HUES64 (cell line): ENCODE data around the gene VDAC2.

Source experiments
- H3K27ac ChIP-seq: 2 replicates; pipeline ENCODE4 v1.7.0; 2013; ENCODE audit warnings: low read depth, low read length, inconsistent platforms
- H3K27me3 ChIP-seq: 2 replicates; pipeline ENCODE4 v1.6.1; 2013; ENCODE audit warnings: mild to moderate bottlenecking, low read length; ENCODE audit not compliant: insufficient read depth
- H3K36me3 ChIP-seq: 2 replicates; pipeline ENCODE4 v1.6.1; 2013; ENCODE audit warnings: mild to moderate bottlenecking, low read length; ENCODE audit not compliant: insufficient read depth
- H3K4me1 ChIP-seq: 2 replicates; pipeline ENCODE4 v1.6.1; 2013; ENCODE audit warnings: mild to moderate bottlenecking, low read length, moderate library complexity; ENCODE audit not compliant: insufficient read depth
- H3K4me3 ChIP-seq: 2 replicates; pipeline ENCODE4 v1.5.1; 2013; ENCODE audit warnings: mild to moderate bottlenecking, low read length, moderate library complexity
- H3K9ac ChIP-seq: 2 replicates; pipeline ENCODE4 v1.6.1; 2013; ENCODE audit warnings: mild to moderate bottlenecking, low read depth, low read length
- H3K9me3 ChIP-seq: 2 replicates; pipeline ENCODE4 v1.6.1; 2013; ENCODE audit warnings: low read depth, low read length; ENCODE audit not compliant: insufficient read depth
- WGBS: fragments of 150-250, 120-280 bp; methylation state at CpG from one replicate; pipeline ENCODE4 v1.1.7; 2013; ENCODE audit warnings: missing lambda C conversion rate; 5-methylcytosine and 5-hydroxymethylcytosine counted together

VDAC2 gene

DNA sequence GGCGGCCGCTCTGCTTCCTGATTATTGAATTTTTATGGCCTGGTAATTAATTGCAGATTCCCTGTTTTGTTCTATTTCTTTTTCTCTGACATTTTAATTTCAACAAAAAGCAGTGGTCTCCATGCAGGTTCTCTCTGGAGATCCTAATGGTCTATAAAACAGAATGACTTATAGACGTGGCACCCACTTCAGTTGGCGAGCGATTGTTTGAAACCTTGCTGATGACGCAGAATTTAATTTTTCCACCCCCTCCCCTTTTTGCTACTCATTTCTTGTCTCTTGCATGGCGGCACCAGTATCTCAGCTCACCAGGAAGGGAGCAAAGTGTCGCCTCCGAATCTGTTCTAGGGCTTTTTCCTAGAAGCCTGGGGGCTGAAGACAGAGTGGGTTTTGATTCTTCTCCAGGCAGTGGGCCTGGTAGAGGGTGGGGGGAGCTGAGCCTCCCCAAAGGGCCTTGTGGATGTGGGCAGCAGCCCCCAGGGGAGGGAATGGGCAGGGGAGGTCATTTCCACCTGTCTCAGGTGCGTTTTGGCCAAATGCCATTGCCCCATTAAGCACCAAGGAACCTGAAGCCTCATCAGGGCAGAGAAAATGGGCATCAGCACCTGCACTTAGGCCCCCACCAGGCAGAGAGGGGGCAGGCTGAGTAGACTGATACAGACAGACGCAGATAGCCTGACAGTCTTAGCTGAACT, 28.6 kb downstream of the VDAC2 start:
- H3K4me3 ChIP-seq: no peak overlapping the region
- H3K4me1 ChIP-seq: no peaks in the 10 kb centered on the region
- H3K9ac ChIP-seq: no peak overlapping the region
- no peaks in the 10 kb centered on the region for H3K36me3 ChIP-seq
- H3K27ac ChIP-seq: no peak overlapping the region
- no peaks in the 10 kb centered on the region for H3K9me3 ChIP-seq
- WGBS: 93% methylated on average over 11 of the region's 11 CpGs
- no peaks in the 10 kb centered on the region for H3K27me3 ChIP-seq

DNA sequence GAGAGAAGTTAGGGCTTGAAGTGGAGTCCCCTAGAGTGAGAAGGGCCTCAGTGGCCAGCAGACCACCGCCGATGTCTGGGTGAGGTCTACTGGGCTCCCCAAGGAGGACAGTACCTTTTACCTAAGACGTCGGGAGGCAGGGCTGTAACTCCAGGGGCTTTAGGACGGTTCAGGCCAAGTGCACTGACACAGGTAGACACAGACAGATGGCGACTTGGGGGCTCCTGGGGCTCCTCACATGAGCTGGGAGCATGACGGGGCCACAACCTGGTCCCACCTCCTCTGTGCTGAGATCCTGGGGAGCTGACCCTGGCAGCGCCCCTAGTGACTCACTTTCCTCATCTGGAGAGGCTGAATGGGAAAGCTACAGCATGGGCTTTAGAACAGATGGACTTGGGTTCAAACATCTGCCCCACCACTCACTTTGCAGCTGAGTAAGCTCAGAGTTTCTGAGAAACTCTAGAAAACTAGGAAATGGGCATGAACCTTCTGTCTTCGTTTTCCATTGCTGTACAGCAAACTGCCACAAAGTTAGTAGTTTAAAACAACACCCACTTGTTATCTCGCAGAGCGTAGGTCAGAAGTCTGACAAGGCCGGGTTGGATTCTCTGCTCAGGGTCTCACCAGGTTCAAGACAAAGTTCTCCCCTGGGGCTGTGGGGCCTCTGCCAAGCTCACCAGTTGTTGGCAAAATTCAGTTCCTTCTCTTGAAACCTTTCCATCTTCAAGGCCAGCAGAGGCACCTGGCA, 29.9 kb downstream of the VDAC2 start:
- Histone ChIP-seq H3K36me3 (no peaks in the 10 kb centered on the region), H3K9ac (no peak overlapping the region), H3K27ac (no peak overlapping the region), H3K4me3 (no peak overlapping the region), H3K27me3 (no peaks in the 10 kb centered on the region), H3K4me1 (no peaks in the 10 kb centered on the region), H3K9me3 (no peaks in the 10 kb centered on the region)
- WGBS: 94% methylated on average over 12 of the region's 12 CpGs

DNA sequence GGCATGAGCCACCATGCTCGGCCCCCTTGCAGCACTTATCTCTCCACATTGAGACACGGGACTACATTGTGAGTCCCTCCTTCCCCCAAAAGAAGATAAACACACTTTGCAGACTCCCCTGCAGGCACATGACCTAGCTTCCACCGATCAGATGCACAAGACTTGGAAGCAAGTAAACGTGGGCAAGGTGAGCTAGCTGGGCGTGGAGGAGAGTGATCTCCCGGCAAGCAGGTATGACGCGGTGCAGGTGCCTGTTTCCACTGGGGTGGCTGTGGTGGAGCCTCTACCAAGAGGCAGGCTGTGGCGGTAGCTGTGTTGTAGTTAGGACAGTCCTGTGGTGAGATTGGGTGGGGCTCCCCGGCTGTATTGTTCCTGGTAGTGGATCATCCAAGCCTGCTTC, 32.8 kb downstream of the VDAC2 start:
- no peak overlapping the region for H3K27ac ChIP-seq
- H3K4me3 ChIP-seq: no peak overlapping the region
- WGBS: 89% methylated on average over 10 of the region's 10 CpGs
- H3K9me3 ChIP-seq: no peaks in the 10 kb centered on the region
- 0 out of 2 replicates have a peak, but pooled peaks cover 4% of the 10 kb centered on the region for H3K4me1 ChIP-seq
- H3K36me3 ChIP-seq: no peaks in the 10 kb centered on the region
- H3K9ac ChIP-seq: no peak overlapping the region
- H3K27me3 ChIP-seq: no peaks in the 10 kb centered on the region

DNA sequence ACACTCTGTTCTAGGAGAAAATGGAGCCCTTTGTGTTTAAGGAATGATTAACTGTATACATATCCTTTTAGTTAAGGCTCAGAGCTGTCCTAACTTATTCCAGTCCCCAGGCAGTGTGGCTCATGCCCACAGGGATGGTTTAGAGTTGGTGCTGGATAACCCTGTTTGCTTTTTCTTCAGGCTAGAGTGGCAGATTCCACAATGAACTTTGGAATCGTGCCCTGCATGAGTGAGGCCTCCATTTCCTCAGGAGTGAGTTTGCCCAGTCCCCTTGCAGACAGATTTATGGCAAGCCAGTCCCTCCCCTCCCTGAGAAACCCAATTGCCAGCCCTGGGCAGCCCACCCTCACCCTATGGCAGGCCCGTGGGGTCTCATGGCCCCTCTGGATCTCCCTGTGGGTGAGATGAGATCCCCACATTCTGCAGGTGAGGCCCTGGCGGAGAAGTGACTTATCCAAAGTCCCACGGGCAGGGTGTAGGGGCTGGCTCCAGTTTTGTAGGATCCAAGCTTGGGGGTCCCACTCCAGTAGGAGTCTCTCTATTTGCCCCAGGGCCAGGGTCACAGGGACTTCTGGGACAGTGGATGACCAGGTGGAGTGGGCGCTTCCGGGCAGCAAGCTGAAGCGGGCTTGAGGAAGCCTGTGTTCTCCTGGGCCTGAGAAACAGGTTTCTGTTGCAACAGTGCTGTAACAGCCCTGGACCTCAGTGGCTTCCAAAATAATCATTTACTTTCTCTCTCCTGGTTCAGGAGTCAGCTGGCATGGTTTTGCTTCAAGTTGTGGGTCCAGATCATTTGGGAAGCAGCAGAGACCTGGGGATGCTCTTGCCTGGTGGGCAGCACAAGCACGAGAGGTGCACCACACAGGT, 34.1 kb downstream of the VDAC2 start:
- Histone ChIP-seq H3K4me3 (no peak overlapping the region), H3K9ac (no peak overlapping the region), H3K27ac (no peak overlapping the region), H3K4me1 (0 out of 2 replicates have a peak, but pooled peaks cover 4% of the 10 kb centered on the region), H3K27me3 (no peaks in the 10 kb centered on the region), H3K9me3 (no peaks in the 10 kb centered on the region), H3K36me3 (no peaks in the 10 kb centered on the region)
- WGBS: 89% methylated on average over 8 of the region's 8 CpGs

DNA sequence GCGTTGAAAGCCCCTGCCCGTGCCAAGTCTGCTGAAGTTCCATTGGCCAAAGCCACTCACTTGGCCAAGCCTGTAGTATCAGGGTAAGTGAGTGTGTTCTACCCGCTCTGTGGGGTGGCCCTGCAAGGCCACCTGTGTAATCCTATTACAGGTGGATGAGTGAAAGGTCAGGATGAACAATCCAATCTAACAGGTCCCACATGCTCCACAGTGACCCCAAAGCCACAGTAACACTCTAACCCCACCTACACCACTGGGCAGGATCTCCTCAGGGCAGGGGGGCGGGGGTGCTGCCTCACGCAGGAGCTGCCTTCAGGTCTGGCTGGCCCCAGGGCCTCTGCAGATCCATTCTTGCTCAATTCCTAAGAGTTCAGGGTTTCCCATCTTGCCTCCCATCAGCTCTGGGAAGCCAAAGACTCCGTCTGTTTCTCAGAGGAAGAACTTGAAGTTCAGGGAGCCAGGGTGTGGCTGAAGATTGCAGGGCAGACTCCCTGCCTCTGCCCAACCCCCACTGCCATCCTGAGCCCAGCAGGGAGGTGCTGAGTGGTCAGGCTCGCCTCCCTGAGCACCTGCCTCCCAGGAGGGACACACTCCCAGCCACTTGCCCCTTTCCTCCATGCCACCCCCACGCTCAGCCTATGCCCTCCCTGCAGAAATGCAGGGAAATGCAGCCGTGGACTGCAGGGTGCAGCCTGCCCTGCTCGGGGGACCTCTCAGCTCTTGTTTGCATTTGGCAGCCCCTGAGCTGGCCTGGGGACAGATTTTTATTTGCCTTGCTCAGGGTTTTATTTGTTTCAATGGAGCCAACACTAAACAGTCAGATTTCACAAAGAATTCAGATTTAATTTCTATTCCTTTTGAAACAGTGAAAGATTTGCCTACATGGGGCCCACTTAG, 35.0 kb downstream of the VDAC2 start:
- Histone ChIP-seq H3K27ac (no peak overlapping the region), H3K4me1 (0 out of 2 replicates have a peak, but pooled peaks cover 4% of the 10 kb centered on the region), H3K4me3 (no peak overlapping the region), H3K36me3 (no peaks in the 10 kb centered on the region), H3K27me3 (no peaks in the 10 kb centered on the region), H3K9ac (no peak overlapping the region), H3K9me3 (no peaks in the 10 kb centered on the region)
- WGBS: 70% methylated on average over 10 of the region's 10 CpGs

DNA sequence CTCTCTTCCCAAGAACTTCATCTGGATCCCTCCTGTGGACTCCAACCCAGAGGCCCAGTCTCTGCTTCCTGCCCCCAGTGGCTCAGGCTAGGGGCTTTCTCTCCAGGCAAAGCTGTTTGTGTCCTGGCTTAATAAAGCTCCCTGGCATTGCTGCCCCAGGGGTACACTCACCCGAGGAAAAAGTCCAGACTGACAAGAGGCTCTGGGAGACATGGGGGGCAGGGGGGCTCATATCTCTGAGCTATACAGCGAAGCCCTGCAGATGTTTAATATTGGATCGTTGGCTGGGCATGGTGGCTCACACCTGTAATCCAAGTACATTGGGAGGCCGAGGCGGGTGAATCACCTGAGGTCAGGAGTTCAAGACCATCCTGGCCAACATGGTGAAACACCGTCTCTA, 35.9 kb downstream of the VDAC2 start:
- Histone ChIP-seq H3K9me3 (no peaks in the 10 kb centered on the region), H3K27me3 (no peaks in the 10 kb centered on the region), H3K36me3 (no peaks in the 10 kb centered on the region), H3K27ac (no peak overlapping the region), H3K9ac (no peak overlapping the region), H3K4me1 (0 out of 2 replicates have a peak, but pooled peaks cover 4% of the 10 kb centered on the region), H3K4me3 (no peak overlapping the region)
- 94% methylated on average over 5 of the region's 6 CpGs for WGBS

DNA sequence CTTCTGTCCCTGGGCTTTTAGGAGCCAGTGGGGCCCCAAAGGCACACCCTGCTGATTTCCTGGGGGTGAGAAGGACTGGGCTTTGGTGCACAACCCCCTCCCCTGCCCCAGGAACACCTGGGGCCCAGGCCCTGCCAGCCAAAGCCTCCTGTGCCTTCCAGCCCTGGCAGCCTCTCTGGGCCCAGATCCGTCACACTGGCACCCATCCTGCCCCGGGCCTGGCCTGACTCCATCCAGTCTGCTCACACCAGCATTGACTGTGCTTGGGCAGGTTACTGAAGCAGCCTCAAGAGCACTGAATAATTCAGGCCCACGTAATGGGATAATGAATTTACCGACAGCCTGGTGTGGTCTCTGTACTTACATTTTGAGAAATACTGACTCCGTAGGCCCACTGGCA, 37.2 kb downstream of the VDAC2 start:
- Histone ChIP-seq H3K9ac (no peak overlapping the region), H3K36me3 (no peaks in the 10 kb centered on the region)
- 93% methylated on average over 5 of the region's 5 CpGs for WGBS

DNA sequence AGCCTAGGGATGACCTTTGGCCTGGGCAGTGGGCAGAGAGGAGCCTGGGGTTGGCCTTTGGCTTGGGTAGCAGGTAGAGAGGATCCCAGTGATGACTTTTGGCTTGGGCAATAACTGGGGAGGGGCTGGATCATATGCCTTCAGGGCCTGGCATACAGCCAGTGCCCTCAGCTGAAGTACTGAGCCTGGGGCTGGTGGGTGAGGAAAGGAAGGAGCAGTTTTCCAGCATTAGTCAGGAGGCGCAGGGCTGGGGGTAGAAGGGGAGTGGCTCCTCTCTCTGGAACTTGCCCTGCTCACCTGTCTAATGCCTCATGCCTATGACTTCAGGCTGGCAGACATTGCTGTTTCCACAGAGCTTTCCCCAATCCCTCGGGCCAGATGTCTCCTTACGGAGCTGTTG, 40.3 kb downstream of the VDAC2 start:
- 91% methylated on average over 3 of the region's 3 CpGs for WGBS
- no peaks in the 10 kb centered on the region for H3K4me1 ChIP-seq
- no peaks in the 10 kb centered on the region for H3K36me3 ChIP-seq
- H3K9ac ChIP-seq: no peak overlapping the region
- H3K27ac ChIP-seq: no peak overlapping the region
- no peaks in the 10 kb centered on the region for H3K27me3 ChIP-seq
- H3K4me3 ChIP-seq: no peak overlapping the region
- peaks cover 24% of the 10 kb centered on the region for H3K9me3 ChIP-seq

More for the DNA sequence above, 37.2 kb downstream of the VDAC2 start:
- Histone ChIP-seq H3K4me1 (0 out of 2 replicates have a peak, but pooled peaks cover 4% of the 10 kb centered on the region), H3K4me3 (no peak overlapping the region), H3K9me3 (peaks cover 4% of the 10 kb centered on the region; the same call in 1 of the 2 replicates), H3K27me3 (no peaks in the 10 kb centered on the region), H3K27ac (no peak overlapping the region)

DNA sequence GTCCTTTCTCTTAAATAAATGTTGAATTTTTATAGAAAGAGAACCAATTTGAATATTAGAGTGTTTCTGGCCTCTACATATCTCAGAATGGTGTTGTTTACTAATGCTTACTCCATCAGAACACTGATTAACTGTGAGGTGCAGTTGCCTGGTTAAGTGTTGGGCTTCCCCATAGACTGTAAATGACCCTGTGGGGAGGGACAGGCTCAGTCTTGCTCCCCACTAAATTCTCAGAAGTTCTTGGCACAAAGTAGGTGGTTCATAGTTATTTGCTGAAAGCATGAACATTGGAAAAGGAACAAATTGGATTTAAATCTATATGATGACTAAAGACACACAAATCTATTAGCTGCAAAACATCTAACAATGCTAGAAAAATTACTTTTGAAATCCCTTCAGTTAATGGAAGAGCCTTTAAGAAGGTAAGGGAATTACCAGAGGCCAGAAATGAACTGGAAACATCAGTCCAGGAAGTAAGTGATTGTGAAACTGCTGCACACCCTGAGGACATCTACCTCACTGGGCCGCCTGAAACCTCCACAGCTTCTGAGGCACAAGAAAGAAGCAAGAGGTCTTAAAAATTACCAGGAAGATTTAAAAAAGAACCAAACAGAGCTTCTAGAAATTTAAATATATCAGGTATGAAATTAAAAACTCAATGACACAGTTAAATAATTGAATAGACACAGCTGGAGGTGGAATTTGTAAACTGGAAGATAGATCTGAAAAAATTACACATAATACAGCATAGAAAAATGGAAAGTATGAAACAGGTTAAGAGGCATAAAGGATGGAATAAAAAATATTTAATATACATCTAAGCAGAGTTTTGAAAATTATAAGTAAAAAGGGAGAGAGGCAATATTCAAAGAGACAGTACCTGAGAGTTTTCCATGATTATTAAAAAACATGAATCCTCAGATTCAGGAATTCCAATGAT, 43.0 kb downstream of the VDAC2 start:
- H3K4me1 ChIP-seq: no peaks in the 10 kb centered on the region
- H3K27ac ChIP-seq: no peak overlapping the region
- H3K27me3 ChIP-seq: no peaks in the 10 kb centered on the region
- no peaks in the 10 kb centered on the region for H3K36me3 ChIP-seq
- H3K9ac ChIP-seq: no peak overlapping the region
- peaks cover 24% of the 10 kb centered on the region for H3K9me3 ChIP-seq
- H3K4me3 ChIP-seq: no peak overlapping the region
- 100% methylated on average over 1 of the region's 1 CpG for WGBS

DNA sequence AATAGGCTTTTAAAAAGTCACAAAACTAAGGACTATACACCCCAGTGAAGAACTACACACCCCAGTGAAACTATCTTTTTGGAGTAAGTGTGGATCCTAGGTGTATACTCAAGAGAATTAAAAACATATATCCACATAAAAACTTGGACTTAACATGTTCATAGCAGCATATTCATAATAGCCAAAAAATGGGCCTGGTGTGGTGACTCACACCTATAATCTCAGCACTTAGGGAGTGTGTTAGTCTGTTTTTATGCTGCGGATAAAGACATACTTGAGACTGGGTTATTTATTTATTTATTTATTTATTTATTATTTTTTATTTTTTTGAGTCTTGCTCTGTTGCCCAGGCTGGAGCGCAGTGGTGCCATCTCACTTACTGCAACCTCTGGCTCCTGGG, 44.1 kb downstream of the VDAC2 start:
- 95% methylated on average over 1 of the region's 2 CpGs for WGBS
- no peaks in the 10 kb centered on the region for H3K4me1 ChIP-seq
- H3K9ac ChIP-seq: no peak overlapping the region
- H3K9me3 ChIP-seq: peaks cover 24% of the 10 kb centered on the region
- no peaks in the 10 kb centered on the region for H3K36me3 ChIP-seq
- no peak overlapping the region for H3K27ac ChIP-seq
- no peaks in the 10 kb centered on the region for H3K27me3 ChIP-seq
- no peak overlapping the region for H3K4me3 ChIP-seq
